NCI-H2227 treated with DMSO at 0.1 percent for 48 hours (cell line): ENCODE results near the gene TAS2R30.
"Not testable (repeated sequence)": the region's sequence is repeated elsewhere in the genome, so short reads cannot be mapped to it uniquely, and the experiment has no call there.

ENCODE experiments used
- DNase-seq: peaks from one replicate; lab custom pipeline; 2025; lab: John Stamatoyannopoulos, UW

Gene TAS2R30

GRCh38 chr12:11114130-11114529, 20.3 kb downstream of the TAS2R30 start:
- not testable (repeated sequence) for DNase-seq

GRCh38 chr12:11111213-11111612, 23.2 kb downstream of the TAS2R30 start:
- DNase-seq, result not testable (repeated sequence)

GRCh38 chr12:11108862-11109261, 25.6 kb downstream of the TAS2R30 start:
- DNase-seq, result no peak

GRCh38 chr12:11107719-11108118, 26.7 kb downstream of the TAS2R30 start:
- no peak for DNase-seq

GRCh38 chr12:11106288-11106687, 28.2 kb downstream of the TAS2R30 start:
- no peak for DNase-seq

GRCh38 chr12:11105546-11105945, 28.9 kb downstream of the TAS2R30 start:
- DNase-seq, result no peak

DNA sequence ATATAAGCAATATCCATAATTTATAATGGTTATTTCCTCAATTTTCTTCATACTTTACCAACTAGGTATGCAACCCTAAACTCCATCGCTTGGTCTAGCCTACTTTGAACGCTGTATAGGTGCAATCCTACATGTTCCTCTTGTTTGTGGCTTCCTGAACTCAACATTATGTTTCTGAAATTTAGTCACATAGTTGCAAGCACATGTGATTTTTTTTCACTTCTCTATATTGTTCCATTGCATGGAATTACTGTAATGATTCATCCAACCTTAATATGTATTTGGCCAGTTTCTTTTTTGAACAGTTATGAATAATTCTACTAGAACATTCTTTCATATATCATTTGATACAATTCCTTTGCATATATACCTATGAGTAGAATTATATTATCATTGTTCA, 39.5 kb downstream of the TAS2R30 start:
- not testable (repeated sequence) for DNase-seq

- DNase-seq, result no peak
Observed at GRCh38 chr12:11092128-11092527, 42.3 kb downstream of the TAS2R30 start, which contains the start of gene TAS2R43. TAS2R43 (minus strand) TSS chr12:11092313; CDS start chr12:11092229, 84 bp downstream.

DNA sequence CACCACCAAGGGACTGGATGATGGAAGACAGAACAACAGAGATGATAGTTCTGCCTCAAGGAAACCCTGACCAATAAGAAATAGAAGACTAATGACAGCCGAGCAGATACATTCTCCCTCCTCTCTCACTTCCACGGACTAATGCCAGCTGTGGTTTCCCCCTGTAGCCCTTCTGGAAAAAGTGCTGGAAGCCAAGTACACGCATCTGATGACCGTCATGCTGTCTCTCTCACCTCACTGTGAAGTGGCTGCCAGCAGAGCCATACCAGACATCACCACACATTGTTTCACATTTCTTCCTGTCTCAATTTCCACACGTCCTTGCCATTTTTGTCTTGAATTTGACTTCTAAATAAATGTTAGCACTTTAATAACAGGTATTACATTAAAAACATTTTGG, 45.2 kb downstream of the TAS2R30 start:
- DNase-seq, result no peak

DNA sequence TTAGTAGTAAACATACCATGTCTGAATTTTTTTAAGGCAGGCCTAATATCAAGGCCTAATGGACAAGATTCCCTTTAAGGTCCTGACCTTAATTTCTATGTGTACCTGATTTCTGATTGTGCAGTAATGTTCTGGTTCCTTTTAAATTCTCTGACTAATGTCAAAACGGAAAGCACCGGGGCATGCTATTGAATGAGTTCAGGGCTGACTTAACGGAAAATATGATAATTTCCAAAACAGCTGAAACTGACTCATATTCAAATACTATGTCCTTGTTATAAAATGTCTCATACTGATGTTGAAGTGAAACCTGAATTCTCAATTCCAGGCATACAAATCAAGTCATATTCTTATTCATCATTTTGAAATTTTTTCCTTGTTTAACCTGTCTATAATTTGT, 49.0 kb downstream of the TAS2R30 start:
- DNase-seq, result no peak
